NCI-H2196 (cell line): ENCODE results near the gene NUP188.
"Not testable (repeated sequence)": the region's sequence is repeated elsewhere in the genome, so short reads cannot be mapped to it uniquely, and the experiment has no call there.

ENCODE experiments used
- DNase-seq: peaks from one replicate; lab custom pipeline; 2025; ENCODE audit not compliant: unreplicated experiment; lab: John Stamatoyannopoulos, UW

The NUP188 gene

DNA sequence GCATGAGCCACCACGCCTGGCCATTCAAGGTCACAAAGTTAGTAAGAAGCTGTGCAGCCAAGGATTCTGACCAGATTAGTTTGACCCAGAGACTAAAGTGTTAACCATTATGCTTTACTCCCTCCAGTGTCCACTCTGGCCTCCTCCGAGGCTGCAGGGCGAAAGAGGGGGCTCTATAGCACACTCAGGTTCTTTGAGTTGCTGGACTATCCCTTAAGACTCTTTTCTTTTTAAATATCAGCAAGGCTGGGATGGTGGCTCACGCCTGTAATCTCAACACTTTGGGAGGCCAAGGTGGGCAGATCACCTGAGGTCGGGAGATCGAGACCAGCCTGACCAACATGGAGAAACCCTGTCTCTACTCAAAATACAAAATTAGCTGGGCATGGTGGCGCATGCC is 2.5 kb upstream of the NUP188 start:
- DNase-seq = not testable (repeated sequence)

DNA sequence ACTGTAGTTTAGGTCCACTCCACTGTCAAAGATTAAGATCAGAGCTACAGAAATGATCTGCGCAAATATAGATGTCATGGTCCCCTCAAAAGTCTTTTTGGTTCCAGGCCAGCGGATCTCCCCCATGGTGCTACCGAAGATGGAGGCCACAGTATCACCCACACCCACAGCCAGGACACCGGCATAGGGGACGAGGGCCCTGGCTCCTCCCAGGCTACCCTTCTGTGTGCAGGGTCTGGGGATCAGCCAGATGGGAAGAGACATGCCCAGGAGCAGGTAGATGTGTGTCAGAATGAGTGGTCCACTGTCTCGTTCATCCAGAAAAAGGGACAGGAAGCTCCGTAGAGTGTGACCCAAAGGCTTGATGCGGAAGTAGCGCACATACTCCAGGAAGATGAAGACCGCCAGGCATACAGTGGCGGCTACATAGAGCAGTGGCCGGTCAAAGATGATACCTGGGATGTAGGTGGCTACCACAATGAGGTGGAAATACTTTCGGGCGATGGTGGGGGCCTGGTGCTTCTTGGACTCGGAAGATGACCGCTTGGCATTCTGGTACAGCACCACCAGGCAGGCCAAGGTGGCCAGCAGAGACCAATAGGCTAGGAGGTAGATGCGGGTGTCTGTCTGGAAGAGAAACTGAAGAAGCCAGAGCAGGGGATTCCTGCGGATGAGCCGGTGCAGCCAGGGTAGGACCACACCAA is 1.5 kb upstream of the NUP188 start:
- DNase-seq = no peak

DNA sequence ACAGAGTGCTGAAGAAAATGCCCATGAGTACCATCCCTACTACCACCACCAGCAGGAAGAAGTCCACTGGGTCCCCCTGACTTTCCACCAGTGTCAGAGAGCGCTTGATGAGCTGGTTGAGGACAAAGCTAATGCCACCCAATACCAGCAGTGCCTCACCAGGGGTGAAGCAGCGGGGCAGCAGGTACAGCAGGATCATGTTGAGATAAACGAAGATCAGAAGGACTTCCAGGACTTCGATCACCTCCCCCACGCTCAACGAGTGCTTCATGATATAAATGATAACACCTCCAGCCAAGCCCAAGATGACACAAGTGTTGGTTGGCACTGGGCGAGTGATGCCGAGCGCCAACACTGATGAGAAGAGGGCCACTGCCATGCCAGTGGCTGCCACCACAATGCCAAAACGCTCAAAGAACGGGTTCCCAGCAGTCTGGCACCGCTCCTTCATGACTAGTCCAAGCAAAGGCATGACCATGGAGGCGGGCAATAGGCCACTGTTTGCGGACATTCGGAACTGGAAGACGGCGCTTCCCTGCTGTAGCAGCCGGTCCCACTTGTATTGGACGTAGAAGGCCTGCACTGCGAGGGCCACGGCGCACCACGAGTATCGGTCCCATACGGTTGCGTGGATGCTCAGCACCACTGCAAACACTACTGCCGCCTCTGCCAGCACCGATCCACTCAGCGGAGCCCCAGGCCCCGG is 775 bp upstream of the NUP188 start:
- DNase-seq = peak; percentile 17

DNA sequence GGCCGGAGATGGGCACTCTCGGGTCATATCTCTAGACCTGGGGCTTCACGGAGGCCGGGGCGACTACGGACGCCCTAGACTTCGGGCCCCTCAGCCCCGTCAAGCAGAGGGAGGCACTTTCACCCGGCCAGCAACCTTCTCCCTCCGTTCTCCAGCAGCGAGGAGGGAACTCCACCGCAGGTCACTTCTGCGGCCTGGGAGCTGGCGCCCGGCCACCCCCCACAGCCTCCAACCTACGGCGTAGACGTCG is 297 bp upstream of the NUP188 start:
- DNase-seq = no peak

DNA sequence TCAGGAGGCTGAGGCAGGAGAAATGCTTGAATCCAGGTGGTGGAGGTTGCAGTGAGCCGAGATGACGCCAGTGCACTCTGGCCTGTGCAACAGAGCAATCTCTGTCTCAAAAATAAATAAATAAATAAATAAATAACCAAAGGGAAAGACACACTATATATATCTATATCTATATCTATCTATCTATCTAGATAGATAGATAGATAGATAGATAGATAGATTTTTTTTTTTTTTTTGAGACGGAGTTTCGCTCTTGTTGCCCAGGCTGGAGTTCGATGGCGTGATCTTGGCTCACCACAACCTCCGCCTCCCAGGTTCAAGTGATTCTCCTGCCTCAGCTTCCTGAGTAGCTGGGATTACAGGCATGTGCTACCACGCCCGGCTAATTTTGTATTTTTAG is 13.9 kb downstream of the NUP188 start:
- DNase-seq = not testable (repeated sequence)

DNA sequence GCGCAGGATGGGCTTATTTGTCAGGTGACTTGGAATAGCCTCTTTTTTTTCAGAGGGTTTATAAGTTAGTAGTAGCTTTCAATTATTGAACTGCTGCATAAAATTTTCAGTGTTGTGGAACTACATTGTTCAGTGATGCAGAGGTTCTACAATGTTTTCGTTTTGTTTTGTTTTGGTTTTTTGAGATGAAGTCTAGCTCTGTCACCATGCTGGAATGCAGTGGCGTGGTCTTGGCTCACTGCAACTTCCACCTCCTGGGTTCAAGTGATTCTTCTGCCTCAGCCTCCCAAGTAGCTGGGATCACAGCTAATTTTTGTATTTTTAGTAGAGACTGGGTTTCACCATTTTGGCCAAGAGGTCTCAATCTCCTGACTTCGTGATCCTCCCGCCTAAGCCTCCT is 22.0 kb downstream of the NUP188 start:
- DNase-seq = no peak

DNA sequence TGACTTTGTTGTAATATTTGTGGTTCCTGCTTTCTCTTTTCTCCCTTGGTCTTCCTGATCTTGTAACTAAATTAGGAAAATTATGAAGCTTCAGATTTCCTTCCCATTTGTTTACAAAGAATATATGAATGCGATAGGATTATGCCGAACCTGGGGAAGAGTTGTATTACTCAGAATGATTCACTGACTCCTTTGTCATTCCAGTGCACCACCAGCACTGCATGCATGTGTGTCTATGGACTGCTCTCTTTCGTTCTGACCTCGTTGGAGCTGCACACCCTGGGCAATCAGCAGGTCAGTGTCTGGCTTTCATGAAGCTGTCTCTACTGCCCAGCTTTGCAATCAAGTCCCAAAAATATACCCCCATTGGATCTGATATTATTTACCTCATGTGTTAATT is 25.5 kb downstream of the NUP188 start:
- DNase-seq = no peak

DNA sequence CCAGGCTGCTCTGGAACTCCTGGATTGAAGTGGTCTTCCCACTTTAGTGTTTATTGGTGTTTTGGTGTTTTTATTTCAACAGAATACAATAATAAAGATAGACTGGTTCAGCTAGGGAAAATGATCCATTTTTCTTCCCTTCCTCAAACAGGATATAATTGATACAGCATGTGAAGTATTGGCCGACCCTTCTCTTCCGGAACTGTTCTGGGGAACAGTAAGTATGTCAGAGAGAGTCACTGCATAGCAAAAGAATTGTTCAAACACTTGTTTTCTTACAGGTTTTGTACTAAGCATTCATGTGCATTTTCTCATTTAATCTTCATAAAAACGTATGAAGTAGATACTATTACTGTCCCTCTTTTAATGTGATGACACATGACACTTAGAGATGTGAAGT is 31.6 kb downstream of the NUP188 start:
- DNase-seq = no peak

DNA sequence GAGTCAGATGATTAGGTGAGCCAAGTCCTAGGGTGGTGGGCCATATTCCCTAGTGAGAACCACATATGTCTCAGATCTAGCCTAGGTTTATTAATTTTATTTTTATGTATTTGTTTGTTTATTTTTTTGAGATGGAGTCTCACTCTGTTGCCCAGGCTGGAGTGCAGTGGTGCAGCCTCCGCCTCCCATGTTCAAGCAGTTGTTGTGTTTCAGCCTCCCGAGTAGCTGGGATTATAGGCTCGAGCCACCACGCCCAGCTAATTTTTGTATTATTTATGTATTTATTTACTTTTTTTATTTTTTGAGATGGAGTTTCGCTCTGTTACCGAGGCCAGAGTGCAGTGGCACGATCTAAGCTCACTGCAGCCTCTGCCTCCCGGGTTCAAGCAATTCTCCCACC is 36.0 kb downstream of the NUP188 start:
- no peak for DNase-seq

DNA sequence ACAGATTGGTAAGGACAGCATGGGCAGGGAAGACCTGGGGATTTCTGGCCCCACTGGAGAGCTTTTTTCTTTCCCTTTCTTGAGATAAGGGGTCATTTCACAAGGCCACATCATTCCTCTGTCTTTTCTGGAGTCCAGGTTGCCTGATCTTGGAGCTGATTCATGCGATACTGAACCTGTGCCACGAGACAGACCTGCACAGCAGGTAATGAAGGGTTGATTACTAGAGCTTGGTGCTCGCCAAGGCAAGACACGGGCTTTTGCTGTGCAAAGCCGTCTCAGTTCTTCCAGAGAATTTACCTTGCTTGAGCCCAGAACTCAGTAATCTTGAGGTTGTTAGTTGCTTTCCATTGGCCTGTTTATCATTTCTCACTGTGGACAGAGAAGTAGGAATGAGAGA is 39.2 kb downstream of the NUP188 start:
- no peak for DNase-seq

DNA sequence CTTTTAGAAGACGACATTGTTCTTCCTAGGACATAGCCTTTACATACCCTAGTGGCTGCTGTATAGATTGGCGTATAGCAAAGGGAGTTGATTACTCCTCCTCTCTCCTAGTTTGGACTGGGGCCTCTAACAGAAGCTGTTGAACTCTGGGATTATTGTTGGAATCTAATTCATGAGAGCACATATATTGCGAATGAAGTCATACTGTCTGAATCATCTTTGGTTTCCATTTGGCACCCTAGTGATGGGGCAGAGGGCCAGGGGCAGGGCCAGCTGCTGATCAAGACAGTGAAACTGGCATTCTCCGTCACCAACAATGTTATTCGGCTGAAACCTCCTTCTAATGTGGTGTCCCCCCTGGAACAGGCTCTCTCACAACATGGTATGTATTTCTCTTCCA is 40.3 kb downstream of the NUP188 start:
- DNase-seq = peak; percentile 9

DNA sequence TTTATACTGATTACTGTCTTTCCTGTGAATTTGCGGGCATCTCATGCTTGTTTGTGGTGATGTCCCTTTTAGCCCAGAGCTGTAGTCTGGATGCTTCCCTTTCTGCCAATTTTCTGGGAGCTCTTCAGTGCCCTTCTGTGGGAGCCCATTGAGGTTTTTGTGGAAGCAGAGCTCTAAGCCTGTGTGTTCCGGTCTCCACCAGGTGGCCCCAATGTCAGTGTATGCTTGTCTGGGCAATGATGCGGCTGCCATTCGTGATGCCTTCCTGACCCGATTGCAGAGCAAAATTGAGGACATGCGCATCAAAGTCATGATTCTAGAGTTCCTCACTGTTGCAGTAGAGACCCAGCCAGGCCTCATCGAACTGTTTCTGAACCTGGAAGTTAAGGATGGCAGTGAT is 45.5 kb downstream of the NUP188 start:
- no peak for DNase-seq

DNA sequence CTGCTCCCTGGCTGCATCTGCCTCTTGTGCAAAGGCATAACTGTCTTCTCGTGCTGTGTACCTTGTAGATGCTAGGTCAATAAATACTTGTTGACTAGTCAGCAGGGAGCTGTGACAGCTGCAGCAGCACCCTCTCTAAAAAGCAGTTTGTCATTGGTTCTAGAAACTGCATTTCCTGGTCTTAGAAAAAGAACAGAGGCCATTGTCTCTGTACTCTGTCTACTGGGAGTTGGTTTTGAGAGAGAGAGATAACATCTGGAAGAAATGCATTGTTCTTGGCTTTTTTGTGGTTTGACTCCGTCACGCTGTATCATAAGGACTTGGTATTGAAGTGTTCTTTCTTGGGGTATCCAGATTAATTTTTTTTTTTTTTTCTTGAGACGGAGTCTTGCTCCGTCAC is 48.3 kb downstream of the NUP188 start:
- DNase-seq = no peak

DNA sequence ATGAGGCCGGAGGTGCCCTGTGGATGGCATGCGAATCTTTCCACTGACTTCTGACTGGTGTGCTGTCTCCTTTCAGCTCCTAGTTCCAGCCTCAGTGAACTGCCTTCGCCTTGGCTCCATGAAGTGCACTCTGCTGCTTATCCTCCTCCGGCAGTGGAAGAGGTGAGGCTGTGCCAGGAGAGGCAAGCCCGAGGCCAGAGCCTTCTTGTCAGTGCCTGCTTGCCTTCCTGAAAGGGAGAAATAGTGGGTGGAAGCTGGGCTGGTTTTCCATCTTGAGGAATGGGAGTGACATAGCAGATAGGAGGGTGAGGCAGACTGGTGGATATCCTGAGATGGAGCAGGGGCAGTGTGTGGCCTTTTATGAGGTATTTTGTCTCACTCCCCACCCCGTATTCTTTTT is 51.0 kb downstream of the NUP188 start:
- no peak for DNase-seq

DNA sequence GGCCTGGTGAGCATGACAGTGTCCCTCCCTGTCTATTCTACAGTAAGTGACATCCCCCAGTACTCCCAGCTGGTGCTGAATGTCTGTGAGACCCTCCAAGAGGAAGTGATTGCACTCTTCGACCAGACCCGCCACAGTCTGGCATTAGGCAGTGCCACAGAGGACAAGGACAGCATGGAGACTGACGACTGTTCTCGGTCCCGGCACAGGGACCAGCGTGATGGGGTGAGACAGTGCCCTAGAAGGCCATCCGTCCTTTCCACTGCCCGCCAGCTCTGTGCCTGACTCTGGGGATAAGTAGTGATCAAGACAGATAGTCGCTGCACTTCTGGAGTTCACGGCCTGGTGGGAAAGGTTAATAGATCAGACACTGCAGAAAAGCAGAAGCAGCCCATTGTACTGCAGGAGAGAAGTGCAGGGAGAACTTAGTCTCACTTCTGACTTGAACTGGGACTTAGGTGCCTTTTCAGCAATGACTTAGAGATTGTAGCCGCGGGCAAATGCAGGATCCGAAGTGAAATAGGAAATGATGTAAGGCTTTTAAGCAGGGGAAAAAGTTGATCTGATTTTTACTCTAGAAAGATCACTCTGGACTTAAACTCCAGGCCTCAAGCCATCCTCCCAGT is 52.2 kb downstream of the NUP188 start:
- no peak for DNase-seq

DNA sequence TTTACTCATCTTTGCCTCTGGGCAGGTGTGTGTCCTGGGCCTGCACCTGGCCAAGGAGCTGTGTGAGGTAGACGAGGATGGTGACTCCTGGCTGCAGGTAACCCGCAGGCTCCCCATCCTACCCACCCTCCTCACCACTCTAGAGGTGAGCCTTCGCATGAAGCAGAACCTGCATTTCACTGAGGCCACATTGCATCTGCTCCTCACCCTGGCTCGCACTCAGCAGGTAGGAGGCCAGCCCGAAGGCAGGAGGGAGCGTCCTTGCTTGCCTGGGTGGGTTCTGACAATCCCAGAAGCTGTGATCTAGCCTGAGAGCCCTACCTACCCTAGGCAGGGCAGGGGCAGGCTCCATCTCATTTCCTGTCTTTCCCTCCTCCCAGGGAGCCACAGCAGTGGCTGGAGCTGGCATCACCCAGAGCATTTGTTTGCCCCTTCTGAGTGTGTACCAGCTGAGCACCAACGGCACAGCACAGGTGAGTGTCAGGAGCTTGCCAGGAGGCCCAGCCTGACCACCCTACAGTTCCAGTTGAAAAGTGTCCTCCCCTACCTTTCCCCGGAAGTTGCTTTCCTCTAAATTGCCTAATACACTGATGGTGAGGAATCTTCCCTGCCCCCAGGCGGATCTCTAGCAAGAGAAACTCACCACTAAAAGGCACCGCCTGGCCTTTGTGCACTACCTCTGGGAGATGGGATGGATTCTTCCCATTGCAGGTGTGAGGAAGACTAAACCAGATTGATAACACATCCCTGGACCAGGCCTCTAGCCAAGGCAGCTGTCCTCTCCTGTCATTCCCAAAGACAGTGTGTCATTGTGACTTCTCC is 54.2 kb downstream of the NUP188 start:
- no peak for DNase-seq

DNA sequence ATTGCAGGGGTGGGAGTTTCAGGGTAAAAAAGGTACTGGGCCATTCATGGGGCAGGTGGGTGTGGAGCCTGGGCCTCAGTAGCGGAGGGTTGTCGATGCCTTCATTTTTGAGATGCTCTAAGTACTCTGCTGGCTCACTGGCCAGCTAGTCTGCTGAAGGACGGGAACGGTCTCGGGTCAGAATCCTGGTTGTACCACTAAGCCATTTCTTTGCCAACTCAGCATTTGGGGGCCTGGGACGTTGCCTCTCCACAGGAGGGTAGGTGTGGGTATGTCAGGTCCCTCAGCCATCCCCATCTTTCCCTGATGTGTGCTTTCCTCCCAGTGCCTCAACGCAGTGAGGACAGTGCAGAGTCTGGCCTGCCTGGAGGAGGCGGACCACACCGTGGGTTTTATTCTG is 55.5 kb downstream of the NUP188 start:
- no peak for DNase-seq

DNA sequence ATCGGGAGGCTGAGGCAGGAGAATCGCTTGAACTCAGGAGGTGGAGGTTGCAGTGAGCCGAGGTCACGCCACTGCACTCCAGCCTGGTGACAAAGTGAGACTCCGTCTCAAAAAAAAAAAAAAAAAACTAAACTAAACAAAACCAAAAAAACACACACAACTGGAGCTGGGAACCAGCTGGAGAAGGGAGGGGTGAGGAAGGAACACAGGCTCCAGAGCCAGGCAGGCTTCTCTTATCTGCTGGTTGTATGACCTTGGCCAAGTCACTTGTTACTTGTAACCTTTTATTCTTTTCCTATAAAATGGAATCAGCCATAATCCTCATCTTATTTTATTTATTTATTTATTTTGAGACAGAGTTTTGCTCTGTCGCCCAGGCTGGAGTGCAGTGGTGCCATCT is 56.7 kb downstream of the NUP188 start:
- DNase-seq = not testable (repeated sequence)

DNA sequence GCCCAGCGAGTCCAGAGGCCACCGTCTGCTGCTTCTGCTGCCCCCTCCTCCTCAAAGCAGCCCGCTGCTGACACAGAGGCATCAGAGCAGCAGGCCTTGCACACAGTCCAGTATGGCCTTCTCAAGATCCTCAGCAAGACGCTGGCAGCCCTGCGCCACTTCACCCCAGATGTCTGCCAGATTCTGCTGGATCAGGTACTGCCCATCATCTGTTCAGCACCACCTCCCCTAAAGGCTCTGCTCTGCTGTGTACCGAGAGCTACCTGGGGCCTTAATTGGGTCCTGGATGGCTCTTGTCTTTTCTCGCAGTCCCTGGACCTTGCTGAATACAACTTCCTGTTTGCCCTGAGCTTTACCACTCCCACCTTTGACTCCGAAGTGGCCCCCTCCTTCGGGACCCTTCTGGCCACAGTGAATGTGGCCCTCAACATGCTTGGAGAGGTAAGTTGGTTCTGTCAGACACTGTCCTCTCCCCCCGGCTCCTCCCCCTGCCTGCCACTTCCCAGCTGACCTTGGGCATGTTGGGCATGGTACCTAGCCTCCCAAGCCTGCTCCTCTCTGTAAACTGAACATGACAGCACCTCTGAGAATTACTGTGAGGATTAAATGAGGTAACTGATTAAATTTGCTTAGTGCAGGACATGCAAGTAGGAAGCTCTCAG is 58.0 kb downstream of the NUP188 start:
- DNase-seq = no peak

DNA sequence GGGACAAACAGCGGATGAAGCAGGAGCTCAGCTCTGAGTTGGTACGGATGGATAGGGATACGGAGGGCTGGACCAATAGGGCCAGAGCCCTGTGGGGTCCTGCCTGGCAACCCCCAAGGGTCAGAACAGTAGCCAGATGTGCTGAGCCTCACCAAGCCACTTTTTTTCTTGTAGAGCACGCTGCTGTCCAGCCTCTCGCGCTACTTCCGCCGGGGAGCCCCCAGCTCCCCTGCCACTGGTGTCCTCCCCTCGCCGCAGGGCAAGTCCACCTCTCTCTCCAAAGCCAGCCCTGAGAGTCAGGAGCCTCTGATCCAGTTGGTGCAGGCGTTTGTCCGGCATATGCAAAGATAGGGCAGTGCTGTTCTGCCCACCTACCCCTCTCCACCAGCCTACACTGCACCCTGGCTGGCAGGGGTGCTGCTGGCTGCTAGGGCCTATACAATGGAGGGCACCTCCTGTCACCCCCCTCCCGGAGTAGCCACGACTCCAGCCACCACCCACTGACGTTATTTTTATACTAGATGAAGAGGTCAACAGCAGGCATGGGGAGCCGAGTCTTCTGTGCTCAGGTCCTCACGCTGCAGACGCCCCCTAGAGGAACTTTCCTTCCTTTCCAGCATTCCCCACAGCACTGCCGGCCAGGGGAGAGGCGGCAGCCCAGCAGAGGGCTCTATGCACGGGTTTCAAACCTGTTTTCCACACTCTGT is 59.0 kb downstream of the NUP188 start:
- peak; percentile 81 for DNase-seq
